Left hindlimb (tissue), 1 donor: ENCODE data around the gene KCNK7.

Source experiments
- DNase-seq: peaks from one replicate; pipeline ENCODE4 v3.0.0-alpha.2; 2018

KCNK7 gene

DNA sequence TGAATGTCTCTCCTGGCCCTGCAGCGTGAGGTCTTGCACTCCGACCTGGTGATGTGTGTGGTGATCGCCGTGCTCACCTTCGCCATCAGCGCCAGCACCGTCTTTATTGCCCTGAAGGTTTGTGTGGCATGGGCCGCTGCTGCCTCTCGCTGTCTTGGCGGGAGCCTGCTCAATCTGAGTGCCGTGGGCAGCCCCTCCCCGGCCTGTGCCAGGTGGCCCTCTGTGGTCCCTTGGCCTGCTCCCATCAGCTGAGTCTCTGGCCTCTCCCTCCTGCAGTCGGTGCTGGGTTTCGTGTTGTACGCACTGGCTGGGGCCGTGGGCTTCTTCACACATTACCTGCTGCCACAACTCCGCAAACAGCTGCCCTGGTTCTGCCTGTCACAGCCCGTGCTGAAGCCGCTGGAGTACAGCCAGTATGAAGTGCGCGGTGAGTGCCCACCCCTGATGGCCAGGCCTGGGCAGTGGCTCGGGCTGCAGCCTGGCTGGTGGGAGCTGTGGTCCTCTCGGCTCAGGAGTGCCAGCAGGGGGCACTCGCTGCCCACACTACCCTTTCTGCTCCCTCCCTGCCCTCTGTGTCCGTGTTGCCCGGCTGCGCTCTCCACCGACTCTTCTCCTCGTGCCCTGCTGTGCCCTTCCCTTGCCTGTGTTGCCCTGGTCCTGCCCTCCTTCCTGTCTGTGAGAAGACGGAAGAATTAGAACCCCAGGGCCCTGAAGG lies 30.2 kb upstream of the KCNK7 start:
- DNase-seq = no peak

DNA sequence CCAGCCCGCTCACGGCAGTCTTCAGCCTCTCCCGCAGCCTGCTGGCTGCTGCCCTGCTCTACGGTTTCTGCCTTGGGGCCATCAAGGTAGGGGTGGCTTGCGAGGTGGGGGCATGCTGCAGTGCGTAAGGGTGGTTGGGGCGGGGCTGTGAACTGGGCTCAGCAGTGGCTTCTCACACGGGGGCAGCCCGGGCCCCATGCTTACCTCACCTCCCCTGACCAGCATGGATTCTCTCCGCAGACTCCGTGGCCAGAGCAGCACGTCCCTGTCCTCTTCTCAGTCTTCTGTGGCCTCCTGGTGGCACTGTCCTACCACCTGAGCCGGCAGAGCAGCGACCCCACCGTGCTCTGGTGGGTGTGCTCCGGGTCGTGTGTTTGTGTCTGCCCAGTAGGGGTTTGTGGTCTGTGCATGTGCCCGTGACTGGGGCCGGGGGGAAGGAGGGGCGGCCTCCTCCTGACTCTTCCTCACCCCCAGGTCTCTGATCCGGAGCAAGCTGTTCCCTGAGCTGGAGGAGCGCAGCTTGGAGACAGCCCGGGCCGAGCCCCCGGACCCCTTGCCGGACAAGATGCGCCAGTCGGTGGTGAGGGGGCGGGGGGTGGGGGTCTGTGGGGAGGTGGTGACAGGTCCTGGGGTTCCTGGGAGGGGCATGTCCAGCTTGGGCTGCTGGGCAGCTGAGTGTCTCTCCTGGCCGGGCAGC lies 29.5 kb upstream of the KCNK7 start:
- DNase-seq = no peak

DNA sequence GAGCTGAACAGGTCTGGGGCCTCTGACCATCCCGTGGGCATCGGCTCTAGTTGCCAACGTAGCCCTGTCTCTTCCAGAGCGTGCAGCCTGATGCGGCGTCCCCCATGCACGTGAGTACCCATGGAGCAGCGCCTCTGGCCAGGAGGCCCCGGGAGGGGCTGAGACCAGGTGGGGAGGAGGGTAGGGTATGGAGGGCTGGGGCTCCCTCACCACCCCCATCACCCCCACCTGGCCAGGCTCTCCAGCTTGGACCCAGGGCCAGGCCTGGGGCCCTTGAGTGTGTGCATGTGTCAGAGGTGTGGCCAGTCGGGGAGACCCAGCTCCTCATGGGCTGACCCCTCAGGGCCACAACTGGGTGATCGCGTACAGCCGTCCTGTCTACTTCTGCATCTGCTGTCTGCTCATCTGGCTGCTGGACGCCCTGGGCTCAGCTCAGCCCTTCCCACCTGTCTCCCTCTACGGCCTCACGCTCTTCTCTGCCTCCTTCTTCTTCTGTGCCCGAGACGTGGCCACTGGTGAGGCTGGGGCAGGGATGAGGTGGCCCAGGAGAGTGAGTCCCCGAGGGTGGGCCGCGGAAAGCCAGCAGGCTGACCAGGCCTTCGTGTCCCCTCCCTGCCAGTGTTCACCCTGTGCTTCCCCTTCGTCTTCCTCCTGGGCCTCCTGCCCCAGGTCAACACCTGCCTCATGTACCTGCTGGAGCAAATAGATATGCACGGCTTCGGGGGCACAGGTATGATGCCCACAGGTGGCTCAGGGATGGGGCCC lies 28.4 kb upstream of the KCNK7 start:
- DNase-seq = no peak

DNA sequence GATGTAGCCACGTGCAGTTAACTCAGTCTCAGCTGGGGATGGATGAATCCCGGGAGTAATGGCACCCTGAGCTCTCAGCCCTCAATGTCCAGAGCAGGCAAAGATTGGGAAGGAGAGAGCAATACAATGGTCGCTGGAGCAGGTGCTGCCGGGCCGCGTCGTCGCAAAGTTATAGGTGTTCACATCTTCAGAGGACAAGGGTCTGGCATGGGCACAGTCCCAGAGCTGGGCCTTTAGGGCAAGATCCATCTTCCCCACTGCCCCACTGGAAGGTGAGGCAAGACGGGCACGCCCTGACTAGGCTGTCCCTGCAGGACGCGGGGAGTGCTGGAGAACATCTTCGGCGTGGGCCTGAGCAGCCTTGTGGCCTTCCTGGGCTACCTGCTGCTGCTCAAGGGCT lies 27.6 kb upstream of the KCNK7 start:
- no peak for DNase-seq

DNA sequence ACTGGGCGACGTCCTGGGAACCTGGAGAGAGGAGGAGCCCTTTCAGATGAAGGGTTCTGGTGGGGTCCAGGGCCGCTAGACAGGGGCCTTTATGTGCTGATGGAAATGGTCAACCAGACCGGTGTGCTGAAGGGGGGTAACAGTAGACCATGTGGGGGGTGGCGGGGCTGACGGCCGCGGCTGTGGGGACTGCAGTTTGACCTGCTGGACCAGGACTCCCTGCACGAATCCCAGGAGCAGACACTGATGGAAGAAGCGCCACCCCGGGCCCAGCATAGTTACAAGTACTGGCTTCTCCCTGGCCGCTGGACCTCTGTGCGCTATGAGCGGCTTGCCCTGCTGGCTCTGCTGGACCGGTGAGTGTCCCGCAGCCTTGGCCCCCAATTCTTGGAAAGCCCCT lies 26.4 kb upstream of the KCNK7 start:
- no peak for DNase-seq

DNA sequence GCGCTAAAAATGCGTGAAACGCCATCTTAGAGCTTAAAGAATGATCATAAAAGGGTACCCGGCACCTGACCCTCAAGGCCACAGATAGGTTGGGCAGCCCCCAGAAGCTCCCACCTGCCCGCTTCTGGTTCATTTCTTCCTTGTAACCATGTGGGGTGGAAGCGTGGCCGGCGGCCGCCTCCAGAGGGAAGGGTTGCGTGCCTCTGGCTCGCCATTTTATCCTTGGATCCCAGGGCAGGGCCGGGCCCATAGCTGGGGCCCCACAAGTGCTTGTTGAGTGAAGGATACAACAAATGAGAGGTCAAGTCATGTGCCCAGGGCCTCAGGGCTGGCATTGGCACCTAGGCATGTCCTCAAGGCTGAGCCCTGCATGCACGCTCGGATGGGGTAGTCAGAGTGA lies 25.9 kb upstream of the KCNK7 start:
- DNase-seq = no peak

DNA sequence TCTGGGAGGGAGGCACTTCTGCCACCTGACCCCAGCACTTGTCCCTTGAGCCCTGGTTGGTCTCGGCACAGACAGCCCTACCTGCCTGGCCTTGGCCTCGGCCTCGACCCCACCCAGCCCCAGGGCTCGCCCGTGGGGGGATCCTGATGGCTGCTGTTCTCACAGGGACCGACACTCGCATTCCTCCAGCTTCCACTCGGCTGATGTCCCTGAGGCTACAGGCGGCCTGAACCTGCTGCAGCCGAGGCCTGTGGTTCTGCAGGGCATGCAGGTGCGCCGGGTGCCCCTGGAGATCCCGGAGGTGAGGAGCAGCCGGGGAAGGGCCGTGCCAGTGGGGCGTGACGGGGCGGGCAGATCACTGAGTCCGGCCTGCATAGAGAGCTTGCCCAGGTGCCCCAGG lies 25.1 kb upstream of the KCNK7 start:
- no peak for DNase-seq

DNA sequence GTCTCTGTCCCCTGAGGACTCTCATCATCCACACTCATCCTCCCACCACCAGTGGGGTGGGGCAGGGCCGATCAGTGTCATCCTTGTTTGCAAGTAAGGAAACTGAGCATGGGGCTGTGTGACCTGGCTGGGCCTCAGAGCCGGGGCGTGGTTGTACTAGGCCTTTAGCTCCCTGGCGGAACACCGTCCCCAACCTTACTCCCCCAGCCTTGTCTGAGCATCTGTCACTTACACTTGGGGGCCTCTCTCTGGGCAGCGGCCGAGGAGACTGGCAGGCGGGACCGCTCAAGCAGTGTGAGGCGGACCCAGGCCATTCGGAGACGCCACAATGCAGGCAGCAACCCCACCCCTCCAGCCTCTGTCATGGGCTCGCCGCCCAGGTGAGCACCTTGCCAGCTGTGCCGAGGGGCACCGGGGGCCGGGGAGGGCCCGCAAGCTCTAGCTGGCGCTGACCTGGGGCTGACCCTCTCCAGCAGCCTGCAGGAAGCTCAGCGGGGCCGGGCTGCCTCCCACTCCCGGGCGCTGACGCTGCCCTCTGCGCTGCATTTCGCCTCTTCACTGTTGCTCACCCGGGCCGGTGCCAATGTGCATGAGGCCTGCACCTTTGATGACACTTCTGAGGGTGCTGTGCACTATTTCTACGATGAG lies 23.8 kb upstream of the KCNK7 start:
- DNase-seq = no peak

DNA sequence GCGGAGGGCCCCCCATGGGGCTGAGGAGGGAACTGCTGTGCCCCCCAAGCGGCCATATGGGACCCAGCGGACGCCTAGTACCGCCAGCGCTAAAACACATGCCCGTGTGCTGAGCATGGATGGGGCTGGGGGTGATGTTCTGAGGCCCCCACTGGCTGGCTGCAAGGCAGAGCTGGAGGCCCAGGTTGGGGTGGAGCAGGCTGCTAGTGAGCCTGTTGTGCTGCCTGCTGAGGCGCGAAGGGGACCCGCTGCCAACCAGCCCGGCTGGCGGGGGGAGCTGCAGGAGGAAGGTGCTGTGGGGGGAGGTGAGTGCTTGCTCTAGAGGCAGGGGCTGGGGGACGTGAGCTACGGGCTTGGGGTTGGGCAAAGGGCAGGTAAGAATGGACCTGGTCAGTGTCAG lies 23.2 kb upstream of the KCNK7 start:
- DNase-seq = no peak

DNA sequence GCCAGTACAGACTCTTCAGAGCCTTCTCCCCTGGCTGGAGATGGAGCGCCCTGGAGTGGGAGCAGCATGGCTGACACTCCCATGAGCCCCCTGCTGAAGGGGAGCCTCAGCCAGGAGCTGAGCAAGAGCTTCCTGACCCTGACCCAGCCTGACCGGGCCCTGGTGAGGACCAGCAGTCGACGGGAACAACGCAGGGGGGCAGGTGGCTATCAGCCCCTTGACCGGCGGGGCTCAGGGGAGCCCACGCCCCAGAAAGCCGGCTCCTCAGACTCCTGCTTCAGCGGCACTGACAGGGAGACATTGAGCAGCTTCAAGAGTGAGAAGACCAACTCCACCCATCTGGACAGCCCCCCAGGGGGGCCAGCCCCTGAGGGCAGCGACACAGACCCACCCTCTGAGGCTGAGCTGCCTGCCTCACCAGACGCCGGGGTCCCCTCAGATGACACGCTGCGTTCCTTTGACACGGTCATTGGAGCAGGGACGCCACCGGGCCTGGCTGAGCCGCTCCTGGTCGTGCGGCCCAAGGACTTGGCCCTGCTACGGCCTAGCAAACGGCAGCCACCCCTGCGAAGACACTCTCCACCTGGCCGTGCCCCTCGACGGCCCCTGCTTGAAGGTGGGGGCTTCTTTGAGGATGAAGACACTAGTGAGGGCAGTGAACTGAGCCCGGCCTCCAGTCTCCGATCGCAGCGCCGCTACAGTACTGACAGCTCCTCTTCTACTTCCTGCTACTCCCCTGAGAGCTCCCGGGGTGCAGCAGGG lies 22.6 kb upstream of the KCNK7 start:
- no peak for DNase-seq

DNA sequence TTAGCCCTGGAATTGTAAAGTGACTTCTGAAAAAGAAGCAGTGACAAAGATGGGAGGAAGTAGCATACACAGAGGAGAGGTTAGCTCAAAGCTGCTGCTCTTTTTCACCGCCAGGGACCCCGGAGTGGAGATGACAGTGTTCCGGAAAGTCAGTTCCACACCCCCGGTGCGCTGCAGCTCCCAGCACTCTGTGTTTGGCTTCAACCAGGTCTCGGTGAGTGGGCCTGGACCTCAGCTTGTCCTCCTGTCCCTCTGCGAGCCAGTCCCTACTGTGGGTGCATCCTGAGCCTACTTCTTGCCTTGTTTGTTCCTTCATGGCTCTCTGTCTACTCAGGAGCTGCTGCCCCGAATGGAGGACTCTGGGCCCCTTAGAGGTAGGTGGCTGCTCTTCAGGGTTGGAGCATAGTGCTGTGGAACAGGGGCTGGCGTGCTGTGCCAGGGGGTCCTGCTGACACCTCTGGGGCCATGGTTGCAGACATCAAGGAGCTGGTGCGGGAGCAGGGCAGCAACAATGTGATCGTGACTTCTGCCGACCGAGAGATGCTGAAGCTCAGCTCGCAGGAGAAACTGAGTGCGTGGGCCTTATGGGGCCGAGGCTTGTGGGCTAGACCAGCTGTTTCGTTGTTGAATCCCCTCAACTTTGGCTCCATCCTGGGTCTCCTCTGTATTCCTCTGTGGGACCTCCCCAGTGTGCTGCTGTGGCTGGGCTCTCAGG lies 21.7 kb upstream of the KCNK7 start:
- no peak for DNase-seq

DNA sequence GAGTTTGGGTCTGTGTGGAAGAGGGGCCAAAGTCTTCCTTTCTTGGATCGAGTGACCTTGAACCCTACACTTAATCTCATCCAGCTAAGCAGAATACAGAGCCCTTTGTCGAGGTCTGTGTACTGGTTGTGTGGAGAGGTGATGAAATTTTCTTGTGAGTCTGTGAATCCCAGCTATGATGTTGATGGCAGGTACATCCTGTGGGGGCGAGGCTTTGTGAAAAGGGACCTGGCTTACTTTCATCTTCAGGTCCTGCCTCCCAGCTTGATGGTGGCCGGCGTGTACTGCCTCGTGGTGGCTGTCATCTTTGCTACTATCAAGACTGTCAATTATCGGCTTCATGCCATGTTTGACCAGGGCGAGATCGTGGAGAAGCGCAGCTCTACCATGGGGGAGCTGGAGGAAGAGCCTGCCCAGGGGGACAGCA lies 21.0 kb upstream of the KCNK7 start:
- DNase-seq = no peak

DNA sequence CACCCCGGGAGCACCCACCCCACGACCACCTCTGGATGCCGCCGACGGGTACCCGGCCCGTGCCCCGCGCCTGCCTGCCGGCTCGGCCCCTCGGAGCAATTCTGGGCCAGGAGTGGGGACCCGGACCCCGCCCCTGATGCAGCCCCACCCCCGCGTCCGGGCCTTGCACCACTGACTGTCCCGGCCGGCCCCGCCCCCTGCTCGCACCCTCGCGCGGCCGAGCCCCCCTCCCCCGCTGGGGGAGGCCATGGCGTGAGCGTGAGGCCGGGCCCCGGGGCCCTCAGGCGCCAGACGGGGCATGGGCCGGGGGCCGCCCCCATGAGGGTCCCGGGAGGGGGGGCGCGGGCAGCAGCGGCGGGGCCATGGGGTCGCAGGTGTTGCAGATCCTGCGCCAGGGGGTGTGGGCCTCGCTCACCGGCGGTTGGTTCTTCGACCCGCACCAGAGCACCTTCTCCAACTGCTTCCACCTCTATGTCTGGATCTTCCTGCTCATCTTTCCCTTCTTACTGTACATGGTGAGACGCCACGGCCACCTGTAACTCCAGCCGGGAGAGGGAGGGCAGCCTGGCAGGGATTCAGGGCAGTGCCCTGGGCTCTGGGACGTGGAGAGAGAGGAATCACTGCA lies 20.5 kb upstream of the KCNK7 start:
- DNase-seq = no peak

DNA sequence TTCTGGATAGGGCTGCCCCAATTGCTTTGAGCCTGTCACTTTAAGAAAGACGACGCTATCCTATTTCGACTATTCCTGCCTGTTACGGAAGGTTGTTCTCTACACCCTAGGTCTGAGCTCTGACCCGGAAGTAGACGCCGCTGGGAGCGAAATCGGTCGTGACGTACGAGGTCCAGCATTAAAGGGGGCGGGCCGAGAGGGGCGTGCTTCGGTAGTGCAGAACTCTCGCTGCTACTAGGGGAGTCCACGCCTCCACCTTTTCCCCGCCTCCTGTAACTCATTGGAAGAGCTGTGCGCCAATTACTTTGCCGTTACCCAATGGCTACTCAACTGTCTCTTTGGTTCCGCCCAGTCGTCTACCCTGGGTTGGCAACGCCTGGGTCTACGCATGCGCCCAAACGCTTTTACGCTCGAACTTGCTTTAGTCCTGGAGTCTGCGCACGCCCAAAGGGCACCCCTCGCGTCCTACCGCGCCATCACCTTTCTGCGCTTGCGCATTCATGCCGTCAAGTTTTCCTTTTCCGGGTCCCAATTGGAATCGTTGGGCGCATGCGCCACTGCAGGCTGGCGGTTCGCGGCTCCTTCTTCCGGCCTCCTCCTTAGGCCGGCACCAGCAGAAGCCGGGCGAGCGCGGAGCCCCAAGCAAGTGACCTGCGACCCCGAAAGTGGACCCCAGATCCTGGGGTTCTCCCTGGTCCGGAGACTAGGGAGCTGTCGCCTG lies 19.8 kb upstream of the KCNK7 start, which contains the start of gene PCNX3:
Gene PCNX3, plus strand, starts transcription at position 548 of the 721 bp plus-strand sequence. CDS start 536 bp downstream, outside the sequence.
- DNase-seq = peak; percentile 100

DNA sequence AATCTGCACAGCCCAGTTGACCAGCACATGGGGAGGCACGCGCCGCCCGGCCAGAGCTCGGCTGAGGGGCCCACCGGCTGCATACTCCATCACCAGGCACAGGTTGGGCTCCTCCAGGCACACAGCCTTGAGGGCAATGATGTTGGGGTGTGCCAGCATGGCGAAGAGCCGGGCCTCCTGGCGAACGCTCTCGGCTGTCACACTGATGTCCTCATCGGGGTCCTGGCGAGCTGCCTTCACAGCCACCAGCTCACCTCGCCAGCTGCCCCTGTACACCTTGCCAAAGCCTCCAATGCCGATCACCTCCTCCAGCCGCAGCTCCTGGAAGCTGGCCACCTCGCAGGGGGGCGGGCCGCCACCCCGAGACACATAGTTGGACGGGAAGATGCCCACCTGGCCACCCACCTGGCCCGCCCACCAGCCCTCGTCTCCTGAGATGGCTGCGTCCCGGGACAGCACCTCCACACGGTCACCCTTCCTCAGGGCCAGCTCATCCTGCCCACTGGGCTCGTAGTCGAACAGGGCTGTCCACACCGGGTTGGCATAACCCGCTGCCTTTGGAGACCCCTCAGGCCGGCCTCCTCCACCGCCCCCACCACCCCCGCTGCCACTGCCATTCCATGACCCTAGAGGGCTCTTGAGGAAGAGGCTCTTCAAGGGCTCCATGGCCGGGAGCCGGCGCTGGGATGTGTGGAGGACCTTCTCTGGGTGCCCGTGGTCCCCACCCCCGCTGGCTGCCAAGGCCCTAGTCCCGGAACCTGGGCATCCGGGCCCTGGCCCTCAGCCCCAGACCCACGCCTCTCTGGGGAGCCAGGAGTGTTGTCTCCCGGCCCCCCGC lies 17.7 kb upstream of the KCNK7 start:
- DNase-seq = no peak

DNA sequence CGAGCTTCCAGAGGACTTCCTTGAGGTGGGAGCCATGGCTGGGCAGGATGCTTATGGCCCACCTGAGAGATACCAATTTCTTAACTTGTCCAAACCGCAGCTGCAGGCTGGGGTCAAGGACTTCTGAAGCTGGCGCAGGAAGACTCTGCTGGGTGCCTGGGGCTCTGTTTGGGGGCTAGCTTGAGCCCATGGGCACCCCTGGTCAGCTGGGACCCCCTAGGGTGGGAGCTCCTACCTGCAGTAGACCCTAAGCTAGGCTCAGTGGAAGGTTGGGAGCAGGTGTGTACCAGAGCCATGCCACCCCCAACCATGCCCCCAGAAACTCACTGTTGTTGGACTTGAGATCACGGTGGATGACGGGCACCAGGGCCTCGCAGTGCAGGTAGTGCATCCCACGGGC lies 17.1 kb upstream of the KCNK7 start:
- no peak for DNase-seq

DNA sequence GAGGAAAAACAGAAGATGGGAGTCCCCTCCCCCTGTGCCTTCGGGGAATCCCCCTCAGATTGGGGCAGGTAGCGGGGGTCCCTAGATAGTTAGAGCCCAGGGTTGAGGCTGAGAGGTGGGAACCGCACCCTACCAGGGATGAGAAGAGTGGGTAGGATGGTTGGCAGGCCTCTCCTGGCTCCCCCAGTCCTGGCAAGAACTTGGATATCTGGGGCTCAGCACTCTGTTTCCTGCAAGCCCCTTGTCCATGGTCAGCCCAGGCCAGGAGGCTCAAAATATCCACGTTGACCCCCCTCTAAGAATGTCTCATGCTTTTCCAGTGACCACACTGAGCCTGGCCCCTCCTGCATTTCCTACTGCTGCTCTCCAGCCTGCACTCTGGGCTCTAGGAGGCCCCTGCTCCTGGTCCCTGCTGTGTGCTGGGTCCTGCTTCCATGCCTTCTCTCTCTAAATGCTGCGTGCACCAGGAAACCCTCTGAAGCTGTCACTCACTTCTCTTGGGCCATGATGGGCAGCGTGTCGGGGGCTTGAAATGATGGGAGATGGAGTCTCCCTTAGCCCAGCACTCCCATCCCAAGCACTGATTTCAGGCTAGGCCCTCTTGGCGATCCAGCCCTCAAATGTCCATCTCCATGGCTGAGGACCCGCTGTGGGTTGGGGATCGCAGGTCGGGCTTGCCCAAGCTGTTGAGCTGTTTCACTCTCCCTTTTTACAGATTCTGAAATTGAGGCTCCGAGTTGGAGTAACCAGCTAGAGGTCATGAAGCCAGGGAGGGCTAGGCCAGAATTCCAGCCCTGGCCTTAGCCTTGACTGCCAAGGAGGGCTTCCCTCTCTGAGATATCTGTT lies 16.4 kb upstream of the KCNK7 start:
- DNase-seq = no peak

DNA sequence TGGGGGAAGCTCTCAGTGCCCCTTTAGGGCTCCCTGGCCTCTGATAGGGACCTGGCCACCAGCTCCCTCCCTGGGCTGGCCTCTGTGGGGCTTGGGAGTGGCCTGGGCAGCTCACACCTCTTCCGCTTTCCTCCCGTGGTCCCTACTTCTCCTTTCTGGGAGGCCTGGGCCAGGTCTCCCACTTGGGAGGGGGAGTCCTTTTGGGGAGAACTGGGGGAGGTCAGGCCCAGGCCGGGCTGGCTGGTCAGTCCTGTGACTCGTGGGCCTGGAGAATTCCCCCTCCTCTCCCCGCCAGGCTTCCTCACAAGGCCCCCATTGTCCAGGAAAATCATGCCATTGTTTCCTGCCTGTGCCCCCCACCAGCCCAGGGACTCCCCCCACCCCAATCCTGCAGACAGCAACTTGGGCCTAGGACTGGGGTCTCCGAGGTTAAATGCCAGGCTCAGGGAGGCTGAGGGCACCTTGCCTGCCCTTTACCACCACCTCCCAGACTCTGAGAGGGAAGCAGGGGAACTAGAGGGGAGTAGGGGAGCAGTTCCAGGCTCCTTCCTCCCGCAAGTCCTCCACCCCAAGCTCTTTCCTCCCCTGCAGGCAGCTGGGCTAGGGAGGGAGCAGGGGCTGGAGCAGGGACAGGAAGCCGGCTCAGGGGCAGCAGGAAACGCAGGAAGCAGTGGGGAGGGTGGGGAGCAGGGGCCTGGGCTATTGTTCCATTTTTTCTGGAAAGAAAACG lies 15.6 kb upstream of the KCNK7 start:
- DNase-seq = peak; percentile 63
